ENCODE results near the gene FRYL. TPM values are rescaled to one million over a fixed set of nuclear protein-coding genes. Genes with fewer than 3 reads are reported as not detected.

FRYL gene
- polyA plus RNA-seq, 1 donor from 2014 or later = 64.0 TPM

DNA sequence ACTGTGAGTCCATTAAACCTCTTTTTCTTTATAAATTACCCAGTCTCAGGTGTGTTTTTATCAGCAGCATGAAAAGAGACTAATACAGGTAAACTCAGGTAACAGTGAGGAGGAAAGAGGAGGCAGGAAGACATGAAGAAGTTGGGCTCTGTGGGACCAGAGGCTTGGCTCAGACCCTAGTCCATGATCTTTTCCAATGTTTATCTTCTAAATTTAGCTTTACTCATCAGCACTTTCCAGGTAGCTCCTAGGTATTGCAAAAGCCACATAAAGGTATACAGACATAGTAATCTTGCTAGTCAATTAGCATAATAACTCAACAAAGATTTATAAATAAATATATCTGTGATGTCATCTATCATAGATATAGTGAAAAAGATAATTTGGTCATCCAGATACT is 11.2 kb upstream of the FRYL start:
- TF ChIP-seq EP300 (conservative IDR thresholded peaks at IDR 0.05; ENCODE audit: poor library complexity, severe bottlenecking) (no peak), POLR2AphosphoS5 (IDR thresholded peaks at IDR 0.05) (no peak), TAF1 (IDR thresholded peaks at IDR 0.05; ENCODE audit: low read depth) (no peak), SMC3 (conservative IDR thresholded peaks at IDR 0.05; ENCODE audit: poor library complexity) (no peak), EZH2 (IDR thresholded peaks at IDR 0.05; ENCODE audit: borderline replicate concordance, insufficient read depth, low read length, poor library complexity, severe bottlenecking) (no peak), MXI1 (conservative IDR thresholded peaks at IDR 0.05; ENCODE audit: poor library complexity, severe bottlenecking) (no peak), RAD21 (conservative IDR thresholded peaks at IDR 0.05) (no peak)
- TF ChIP-seq, protein P1, sequence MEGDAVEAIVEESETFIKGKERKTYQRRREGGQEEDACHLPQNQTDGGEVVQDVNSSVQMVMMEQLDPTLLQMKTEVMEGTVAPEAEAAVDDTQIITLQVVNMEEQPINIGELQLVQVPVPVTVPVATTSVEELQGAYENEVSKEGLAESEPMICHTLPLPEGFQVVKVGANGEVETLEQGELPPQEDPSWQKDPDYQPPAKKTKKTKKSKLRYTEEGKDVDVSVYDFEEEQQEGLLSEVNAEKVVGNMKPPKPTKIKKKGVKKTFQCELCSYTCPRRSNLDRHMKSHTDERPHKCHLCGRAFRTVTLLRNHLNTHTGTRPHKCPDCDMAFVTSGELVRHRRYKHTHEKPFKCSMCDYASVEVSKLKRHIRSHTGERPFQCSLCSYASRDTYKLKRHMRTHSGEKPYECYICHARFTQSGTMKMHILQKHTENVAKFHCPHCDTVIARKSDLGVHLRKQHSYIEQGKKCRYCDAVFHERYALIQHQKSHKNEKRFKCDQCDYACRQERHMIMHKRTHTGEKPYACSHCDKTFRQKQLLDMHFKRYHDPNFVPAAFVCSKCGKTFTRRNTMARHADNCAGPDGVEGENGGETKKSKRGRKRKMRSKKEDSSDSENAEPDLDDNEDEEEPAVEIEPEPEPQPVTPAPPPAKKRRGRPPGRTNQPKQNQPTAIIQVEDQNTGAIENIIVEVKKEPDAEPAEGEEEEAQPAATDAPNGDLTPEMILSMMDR (IDR thresholded peaks at IDR 0.05; ENCODE audit: poor library complexity, severe bottlenecking) = no peak
- TF ChIP-seq, protein P2, sequence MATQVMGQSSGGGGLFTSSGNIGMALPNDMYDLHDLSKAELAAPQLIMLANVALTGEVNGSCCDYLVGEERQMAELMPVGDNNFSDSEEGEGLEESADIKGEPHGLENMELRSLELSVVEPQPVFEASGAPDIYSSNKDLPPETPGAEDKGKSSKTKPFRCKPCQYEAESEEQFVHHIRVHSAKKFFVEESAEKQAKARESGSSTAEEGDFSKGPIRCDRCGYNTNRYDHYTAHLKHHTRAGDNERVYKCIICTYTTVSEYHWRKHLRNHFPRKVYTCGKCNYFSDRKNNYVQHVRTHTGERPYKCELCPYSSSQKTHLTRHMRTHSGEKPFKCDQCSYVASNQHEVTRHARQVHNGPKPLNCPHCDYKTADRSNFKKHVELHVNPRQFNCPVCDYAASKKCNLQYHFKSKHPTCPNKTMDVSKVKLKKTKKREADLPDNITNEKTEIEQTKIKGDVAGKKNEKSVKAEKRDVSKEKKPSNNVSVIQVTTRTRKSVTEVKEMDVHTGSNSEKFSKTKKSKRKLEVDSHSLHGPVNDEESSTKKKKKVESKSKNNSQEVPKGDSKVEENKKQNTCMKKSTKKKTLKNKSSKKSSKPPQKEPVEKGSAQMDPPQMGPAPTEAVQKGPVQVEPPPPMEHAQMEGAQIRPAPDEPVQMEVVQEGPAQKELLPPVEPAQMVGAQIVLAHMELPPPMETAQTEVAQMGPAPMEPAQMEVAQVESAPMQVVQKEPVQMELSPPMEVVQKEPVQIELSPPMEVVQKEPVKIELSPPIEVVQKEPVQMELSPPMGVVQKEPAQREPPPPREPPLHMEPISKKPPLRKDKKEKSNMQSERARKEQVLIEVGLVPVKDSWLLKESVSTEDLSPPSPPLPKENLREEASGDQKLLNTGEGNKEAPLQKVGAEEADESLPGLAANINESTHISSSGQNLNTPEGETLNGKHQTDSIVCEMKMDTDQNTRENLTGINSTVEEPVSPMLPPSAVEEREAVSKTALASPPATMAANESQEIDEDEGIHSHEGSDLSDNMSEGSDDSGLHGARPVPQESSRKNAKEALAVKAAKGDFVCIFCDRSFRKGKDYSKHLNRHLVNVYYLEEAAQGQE (IDR thresholded peaks at IDR 0.05; ENCODE audit: borderline replicate concordance) = no peak
- no peaks in the 10 kb centered on the region for H3F3A ChIP-seq (ENCODE audit: insufficient read depth, low read length, poor library complexity, severe bottlenecking)
- H3K79me2 ChIP-seq (replicated peaks; ENCODE audit: insufficient read depth, low read length) = no peaks in the 10 kb centered on the region
- no peak overlapping the region for H3K27ac ChIP-seq (ENCODE audit: low read length)
- no peaks in the 10 kb centered on the region for H3K9me3 ChIP-seq (ENCODE audit: low read length)
- no peaks in the 10 kb centered on the region for H3K27me3 ChIP-seq (ENCODE audit: insufficient read depth, low read depth, low read length)
- no peak overlapping the region for H2AFZ ChIP-seq (ENCODE audit: low read depth, low read length)
- H3K9ac ChIP-seq (ENCODE audit: low read length) = no peak overlapping the region
- H3K36me3 ChIP-seq (ENCODE audit: insufficient read depth, low read length) = no peaks in the 10 kb centered on the region
- H3K9me2 ChIP-seq (ENCODE audit: insufficient read depth, low read length) = no peaks in the 10 kb centered on the region
- no peaks in the 10 kb centered on the region for H4K20me1 ChIP-seq (ENCODE audit: insufficient read depth)
- no peak overlapping the region for H3K4me3 ChIP-seq (ENCODE audit: low read length)
- no peak overlapping the region for H3K4me2 ChIP-seq (ENCODE audit: low read length)

DNA sequence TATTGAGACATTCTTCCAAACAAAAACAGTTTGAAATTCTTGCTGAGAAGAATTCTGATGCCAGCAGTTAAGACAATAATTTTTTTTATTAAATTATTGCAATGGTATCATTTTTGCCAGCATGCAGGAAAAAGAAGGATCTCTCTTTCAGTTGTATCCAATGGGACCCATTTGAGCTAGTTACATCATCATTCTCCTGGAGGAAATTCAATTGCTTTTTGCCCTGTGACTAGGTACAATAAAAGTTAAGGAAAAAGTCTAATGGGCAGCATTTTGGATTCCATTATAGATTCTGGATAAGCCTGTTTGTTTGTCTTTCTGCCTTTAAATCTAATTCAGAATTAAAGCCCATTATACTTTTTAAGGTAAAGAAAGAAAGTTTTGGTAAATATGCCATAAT is 10.5 kb upstream of the FRYL start:
- Histone ChIP-seq H3K36me3 (ENCODE audit: insufficient read depth, low read length) (no peaks in the 10 kb centered on the region), H3K4me3 (ENCODE audit: low read length) (no peak overlapping the region), H2AFZ (ENCODE audit: low read depth, low read length) (no peak overlapping the region), H4K20me1 (ENCODE audit: insufficient read depth) (no peaks in the 10 kb centered on the region), H3F3A (ENCODE audit: insufficient read depth, low read length, poor library complexity, severe bottlenecking) (no peaks in the 10 kb centered on the region), H3K27ac (ENCODE audit: low read length) (no peak overlapping the region), H3K79me2 (replicated peaks; ENCODE audit: insufficient read depth, low read length) (no peaks in the 10 kb centered on the region), H3K9me3 (ENCODE audit: low read length) (no peaks in the 10 kb centered on the region), H3K27me3 (ENCODE audit: insufficient read depth, low read depth, low read length) (no peaks in the 10 kb centered on the region), H3K9ac (ENCODE audit: low read length) (no peak overlapping the region), H3K9me2 (ENCODE audit: insufficient read depth, low read length) (no peaks in the 10 kb centered on the region), H3K4me2 (ENCODE audit: low read length) (no peak overlapping the region)
- TF ChIP-seq POLR2AphosphoS5 (IDR thresholded peaks at IDR 0.05) = no peak
- no peak for TF ChIP-seq RAD21 (conservative IDR thresholded peaks at IDR 0.05)
- TF ChIP-seq EP300 (conservative IDR thresholded peaks at IDR 0.05; ENCODE audit: poor library complexity, severe bottlenecking) = no peak
- no peak for TF ChIP-seq TAF1 (IDR thresholded peaks at IDR 0.05; ENCODE audit: low read depth)
- TF ChIP-seq EZH2 (IDR thresholded peaks at IDR 0.05; ENCODE audit: borderline replicate concordance, insufficient read depth, low read length, poor library complexity, severe bottlenecking) = no peak
- TF ChIP-seq, protein P2 (IDR thresholded peaks at IDR 0.05; ENCODE audit: borderline replicate concordance) = no peak
- TF ChIP-seq SMC3 (conservative IDR thresholded peaks at IDR 0.05; ENCODE audit: poor library complexity) = no peak
- no peak for TF ChIP-seq MXI1 (conservative IDR thresholded peaks at IDR 0.05; ENCODE audit: poor library complexity, severe bottlenecking)
- TF ChIP-seq, protein P1 (IDR thresholded peaks at IDR 0.05; ENCODE audit: poor library complexity, severe bottlenecking) = no peak
